Epithelial cell of esophagus (primary cell): ENCODE data around the gene NHSL1.

Source experiments
- DNase-seq: peaks from one replicate; pipeline ENCODE4 v3.0.0; 2010; ENCODE audit warnings: low read depth
- H3K4me3 ChIP-seq: 2 replicates; pipeline ENCODE4 v1.5.1; 2011; ENCODE audit warnings: mild to moderate bottlenecking, low read length, control low read depth
- CTCF ChIP-seq: IDR thresholded peaks from 2 replicates; pipeline ENCODE4 v1.5.1; 2011; ENCODE audit warnings: low read depth, mild to moderate bottlenecking, low read length, control low read depth, inconsistent platforms; ENCODE audit not compliant: insufficient read depth; ENCODE audit errors: missing control alignments

The NHSL1 gene

DNA sequence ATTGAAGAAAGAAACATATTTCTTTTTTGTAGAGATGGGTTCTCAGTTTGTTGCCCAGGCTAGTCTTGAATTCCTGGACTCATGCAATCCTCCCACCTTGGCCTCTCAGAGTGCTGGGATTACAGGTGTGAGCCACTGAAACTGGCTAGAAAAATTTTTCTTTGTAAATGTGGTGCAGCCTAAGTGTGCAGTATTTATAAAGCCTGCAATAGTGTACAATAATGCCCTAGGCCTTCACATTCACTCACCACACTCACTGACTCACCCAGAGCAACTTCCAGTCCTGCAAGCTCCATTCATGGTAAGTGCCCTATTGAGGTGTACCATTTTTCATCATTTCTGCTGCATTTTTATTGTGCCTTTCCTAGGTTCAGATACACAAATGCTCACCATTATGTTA lies 31.4 kb downstream of the NHSL1 start:
- no peak for TF ChIP-seq CTCF

DNA sequence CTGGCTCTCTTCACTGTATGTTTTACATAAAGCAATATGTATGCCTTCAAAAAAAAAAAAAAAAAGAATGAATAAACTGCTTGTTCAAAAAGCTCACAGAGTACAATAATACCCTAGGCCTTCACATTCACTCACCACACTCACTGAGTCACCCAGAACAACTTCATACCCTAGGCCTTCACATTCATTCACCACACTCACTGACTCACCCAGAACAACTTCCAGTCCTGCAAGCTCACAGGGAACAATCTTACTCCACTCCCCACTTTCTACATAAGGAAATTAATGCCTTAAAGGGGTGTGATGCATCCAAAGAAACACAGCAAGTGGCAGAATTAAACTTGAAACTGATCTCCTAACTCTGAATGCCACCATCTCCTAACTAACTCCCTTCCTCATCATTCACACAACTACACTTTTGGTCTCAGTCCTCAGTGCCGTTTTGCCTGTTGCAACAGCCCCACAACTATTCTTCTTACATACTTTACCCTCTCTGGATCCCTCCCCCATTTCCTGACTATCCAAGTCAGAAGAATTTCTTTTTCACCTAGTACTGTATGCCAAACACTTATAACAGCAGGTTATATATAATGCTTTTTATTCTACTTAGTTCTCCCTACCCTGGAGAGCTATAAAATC lies 34.2 kb downstream of the NHSL1 start:
- DNase-seq, result peak; percentile 99
- no peak overlapping the region for H3K4me3 ChIP-seq
- no peak for TF ChIP-seq CTCF

More for the DNA sequence above, 31.4 kb downstream of the NHSL1 start:
- DNase-seq, result peak; percentile 84
- H3K4me3 ChIP-seq, result no peak overlapping the region

DNA sequence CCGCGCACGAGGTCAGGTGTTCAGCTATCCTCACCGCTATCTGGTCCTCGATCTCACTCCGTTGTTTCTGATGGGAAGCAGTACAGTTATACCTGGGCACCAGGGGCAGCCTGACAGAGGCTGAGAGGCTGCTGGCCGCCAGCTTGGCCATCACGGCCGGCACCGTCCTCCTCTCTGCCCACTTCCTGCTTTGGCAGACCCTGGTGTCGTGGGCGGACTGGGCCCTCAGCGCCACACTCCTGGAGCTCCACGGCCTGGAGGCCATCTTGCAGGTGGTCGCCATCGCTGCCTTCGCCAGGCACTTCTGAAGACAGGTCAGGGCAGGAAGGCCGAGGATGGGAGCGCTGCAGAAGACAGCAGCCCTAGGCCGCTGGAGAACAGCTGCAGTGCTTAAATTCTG lies 35.2 kb downstream of the NHSL1 start:
- no peak overlapping the region for H3K4me3 ChIP-seq
- DNase-seq, result no peak
- TF ChIP-seq CTCF, result no peak

DNA sequence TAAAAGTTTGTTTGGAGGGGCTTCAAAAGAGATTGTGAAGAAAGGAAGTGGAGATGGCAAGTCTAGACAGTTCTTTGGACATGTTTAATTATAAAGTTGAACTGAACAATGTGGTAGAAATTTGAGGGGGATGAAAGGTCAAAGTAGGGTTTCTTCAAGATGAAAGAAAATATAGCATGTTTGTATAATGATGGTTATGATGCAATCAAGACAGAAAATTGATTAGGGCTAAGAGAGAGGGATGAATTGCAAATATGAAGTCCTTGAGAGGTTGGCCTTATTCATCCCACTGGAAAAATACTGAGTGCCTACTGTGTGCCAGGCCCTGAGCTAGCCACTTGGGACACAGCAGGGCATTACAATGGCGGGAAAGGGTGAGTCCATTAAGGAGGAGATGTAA lies 37.6 kb downstream of the NHSL1 start:
- no peak for DNase-seq
- no peak overlapping the region for H3K4me3 ChIP-seq
- TF ChIP-seq CTCF, result no peak

DNA sequence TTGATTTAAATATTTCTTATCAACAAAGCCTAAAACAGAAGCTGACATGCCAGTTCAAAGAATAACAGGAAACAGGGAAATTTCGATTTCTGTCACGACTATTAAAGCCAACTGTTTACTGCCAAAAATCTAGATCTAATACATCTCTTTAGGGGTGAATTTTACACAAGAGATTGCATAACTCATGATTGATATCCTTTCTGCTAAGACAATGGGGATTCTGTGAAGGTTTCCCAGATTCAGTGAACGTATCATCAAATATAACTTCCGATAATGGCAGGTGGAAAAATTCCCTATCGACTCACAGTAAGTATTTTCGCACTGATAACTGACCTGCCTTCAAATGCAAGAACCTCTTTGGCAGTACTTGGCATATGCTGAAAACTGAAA lies 42.9 kb downstream of the NHSL1 start:
- TF ChIP-seq CTCF, result no peak
- H3K4me3 ChIP-seq, result no peak overlapping the region
- no peak for DNase-seq

DNA sequence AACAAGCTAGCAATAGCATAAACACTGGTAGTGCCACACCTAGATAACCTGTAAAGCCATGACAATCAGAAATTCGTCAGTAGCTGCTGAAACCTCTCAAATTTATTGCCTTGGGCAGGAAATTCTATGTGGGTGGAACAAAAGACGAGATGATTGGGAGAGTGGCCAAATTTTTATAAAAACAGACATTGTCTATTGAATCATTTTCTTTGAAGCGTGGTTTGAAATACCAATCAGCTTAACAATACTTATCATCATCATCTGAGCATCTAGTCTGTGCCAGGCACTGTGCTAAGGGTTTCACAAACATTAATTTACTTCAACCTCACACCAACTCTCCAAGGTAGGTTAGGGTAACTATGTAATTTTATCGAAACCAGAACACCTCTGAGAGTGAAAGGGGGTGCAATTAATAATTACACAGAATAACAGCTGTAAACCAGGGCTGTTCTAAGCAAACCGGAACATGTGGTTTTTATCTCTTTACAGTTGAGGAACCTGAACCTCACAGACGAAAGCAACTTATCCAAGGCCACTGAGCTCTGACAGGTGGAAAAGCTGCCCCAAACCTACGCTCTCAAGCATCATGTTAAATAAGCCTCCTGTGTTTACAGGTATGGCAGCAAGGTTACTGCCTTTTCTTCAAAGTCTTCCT lies 43.4 kb downstream of the NHSL1 start:
- TF ChIP-seq CTCF, result no peak
- peak overlapping the region; percentile 16 for H3K4me3 ChIP-seq
- DNase-seq, result peak; percentile 97
